ENCODE results near the gene ASB14.
A peak's percentile ranks its signal among the peaks of the same experiment; 100 is the strongest.

Gene ASB14

DNA sequence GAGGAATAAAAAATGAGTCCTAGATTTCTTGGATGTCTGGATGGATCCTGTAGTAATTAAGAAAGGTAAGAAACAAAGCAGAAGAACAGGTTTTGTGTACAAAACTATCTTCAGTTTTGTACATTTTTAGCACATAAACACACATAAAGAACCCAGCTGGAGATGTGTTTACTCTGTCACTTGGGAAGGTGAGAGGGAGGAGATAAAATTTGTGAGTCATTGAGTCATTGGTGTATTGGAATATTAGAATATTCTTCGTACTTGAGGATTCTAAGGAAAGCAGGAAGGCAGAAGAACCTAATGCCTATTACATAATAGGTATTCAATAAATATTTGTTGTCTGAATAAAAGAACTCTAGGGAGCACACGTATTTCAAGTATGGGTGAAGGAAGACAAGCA lies 47.5 kb downstream of the ASB14 start:
- Histone ChIP-seq H3F3A (ENCODE audit: insufficient read depth) (0 out of 2 replicates have a peak, but pooled peaks cover 3% of the 10 kb centered on the region), H3K9me2 (replicated peaks; ENCODE audit: insufficient read depth, low read length) (no peaks in the 10 kb centered on the region), H4K20me1 (ENCODE audit: low read depth, low read length) (no peaks in the 10 kb centered on the region), H3K4me3 (ENCODE audit: insufficient read depth, low read length, poor library complexity, severe bottlenecking) (no peak overlapping the region), H3K27me3 (ENCODE audit: low read length) (no peaks in the 10 kb centered on the region), H3K79me2 (ENCODE audit: insufficient read depth, low read length) (no peaks in the 10 kb centered on the region), H3K27ac (ENCODE audit: low read depth, low read length) (no peak overlapping the region), H3K9ac (ENCODE audit: low read length) (no peak overlapping the region), H2AFZ (ENCODE audit: low read depth, low read length, severe bottlenecking) (no peak overlapping the region), H3K9me3 (ENCODE audit: insufficient read depth, low read length) (no peaks in the 10 kb centered on the region), H3K4me2 (ENCODE audit: low read depth, low read length, poor library complexity, severe bottlenecking) (no peak overlapping the region), H3K36me3 (ENCODE audit: low read length) (peaks cover 53% of the 10 kb centered on the region)
- TF ChIP-seq EZH2phosphoT487 (conservative IDR thresholded peaks at IDR 0.05; ENCODE audit: low read length) (no peak), CTCF (IDR thresholded peaks at IDR 0.05; ENCODE audit: insufficient read depth, low read length, poor library complexity, severe bottlenecking) (no peak)

GRCh38 chr3:57234613-57235575 lies 57.6 kb downstream of the ASB14 start:
- no peaks in the 10 kb centered on the region for H3K9me3 ChIP-seq (ENCODE audit: insufficient read depth, low read length)
- H3K79me2 ChIP-seq (ENCODE audit: insufficient read depth, low read length), result peaks cover 57% of the 10 kb centered on the region
- peak overlapping the region; percentile 40 for H3K4me3 ChIP-seq (ENCODE audit: insufficient read depth, low read length, poor library complexity, severe bottlenecking)
- peak overlapping the region; percentile 80 for H3K4me2 ChIP-seq (ENCODE audit: low read depth, low read length, poor library complexity, severe bottlenecking)
- H2AFZ ChIP-seq (ENCODE audit: low read depth, low read length, severe bottlenecking), result peak overlapping the region; percentile 10
- peak overlapping the region; percentile 76 for H3K27ac ChIP-seq (ENCODE audit: low read depth, low read length)
- H3F3A ChIP-seq (ENCODE audit: insufficient read depth), result peaks cover 21% of the 10 kb centered on the region
- no peaks in the 10 kb centered on the region for H3K27me3 ChIP-seq (ENCODE audit: low read length)
- H3K9ac ChIP-seq (ENCODE audit: low read length), result peak overlapping the region; percentile 23
- TF ChIP-seq CTCF (IDR thresholded peaks at IDR 0.05; ENCODE audit: insufficient read depth, low read length, poor library complexity, severe bottlenecking) (no peak), EZH2phosphoT487 (conservative IDR thresholded peaks at IDR 0.05; ENCODE audit: low read length) (no peak)
- H3K36me3 ChIP-seq (ENCODE audit: low read length), result peaks cover 32% of the 10 kb centered on the region
- no peaks in the 10 kb centered on the region for H3K9me2 ChIP-seq (replicated peaks; ENCODE audit: insufficient read depth, low read length)
- no peaks in the 10 kb centered on the region for H4K20me1 ChIP-seq (ENCODE audit: low read depth, low read length)

DNA sequence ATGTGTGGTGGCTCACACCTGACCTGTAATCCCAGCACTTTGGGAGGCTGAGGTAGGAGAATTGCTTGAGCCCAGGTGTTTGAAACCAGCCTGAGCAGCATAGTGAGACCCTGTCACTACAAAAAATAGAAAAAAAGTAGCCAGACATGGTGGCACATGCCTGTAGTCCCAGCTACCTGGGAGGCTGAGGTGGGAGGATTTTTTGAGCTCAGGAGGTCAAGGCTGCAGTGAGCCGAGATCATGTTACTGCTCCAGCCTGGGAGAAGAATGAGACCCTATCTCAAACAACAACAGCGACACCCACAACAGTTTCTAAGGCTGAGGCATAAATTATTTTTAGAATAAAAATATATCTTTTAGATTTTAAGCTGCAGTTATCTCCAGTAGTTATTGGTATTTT lies 58.7 kb downstream of the ASB14 start:
- no peak for TF ChIP-seq EZH2phosphoT487 (conservative IDR thresholded peaks at IDR 0.05; ENCODE audit: low read length)
- TF ChIP-seq CTCF (IDR thresholded peaks at IDR 0.05; ENCODE audit: insufficient read depth, low read length, poor library complexity, severe bottlenecking), result no peak
- Histone ChIP-seq H3K36me3 (ENCODE audit: low read length) (peaks cover 24% of the 10 kb centered on the region), H3K9ac (ENCODE audit: low read length) (no peak overlapping the region), H3K27ac (ENCODE audit: low read depth, low read length) (peak overlapping the region; percentile 0; the same call in 1 of the 2 replicates), H3K27me3 (ENCODE audit: low read length) (no peaks in the 10 kb centered on the region), H3K9me2 (replicated peaks; ENCODE audit: insufficient read depth, low read length) (no peaks in the 10 kb centered on the region), H4K20me1 (ENCODE audit: low read depth, low read length) (no peaks in the 10 kb centered on the region), H3K9me3 (ENCODE audit: insufficient read depth, low read length) (no peaks in the 10 kb centered on the region), H3F3A (ENCODE audit: insufficient read depth) (peaks cover 26% of the 10 kb centered on the region), H3K4me2 (ENCODE audit: low read depth, low read length, poor library complexity, severe bottlenecking) (no peak overlapping the region), H3K4me3 (ENCODE audit: insufficient read depth, low read length, poor library complexity, severe bottlenecking) (no peak overlapping the region), H2AFZ (ENCODE audit: low read depth, low read length, severe bottlenecking) (no peak overlapping the region), H3K79me2 (ENCODE audit: insufficient read depth, low read length) (peaks cover 68% of the 10 kb centered on the region)
